ENCODE measurements around the gene KRCC1.

DNA sequence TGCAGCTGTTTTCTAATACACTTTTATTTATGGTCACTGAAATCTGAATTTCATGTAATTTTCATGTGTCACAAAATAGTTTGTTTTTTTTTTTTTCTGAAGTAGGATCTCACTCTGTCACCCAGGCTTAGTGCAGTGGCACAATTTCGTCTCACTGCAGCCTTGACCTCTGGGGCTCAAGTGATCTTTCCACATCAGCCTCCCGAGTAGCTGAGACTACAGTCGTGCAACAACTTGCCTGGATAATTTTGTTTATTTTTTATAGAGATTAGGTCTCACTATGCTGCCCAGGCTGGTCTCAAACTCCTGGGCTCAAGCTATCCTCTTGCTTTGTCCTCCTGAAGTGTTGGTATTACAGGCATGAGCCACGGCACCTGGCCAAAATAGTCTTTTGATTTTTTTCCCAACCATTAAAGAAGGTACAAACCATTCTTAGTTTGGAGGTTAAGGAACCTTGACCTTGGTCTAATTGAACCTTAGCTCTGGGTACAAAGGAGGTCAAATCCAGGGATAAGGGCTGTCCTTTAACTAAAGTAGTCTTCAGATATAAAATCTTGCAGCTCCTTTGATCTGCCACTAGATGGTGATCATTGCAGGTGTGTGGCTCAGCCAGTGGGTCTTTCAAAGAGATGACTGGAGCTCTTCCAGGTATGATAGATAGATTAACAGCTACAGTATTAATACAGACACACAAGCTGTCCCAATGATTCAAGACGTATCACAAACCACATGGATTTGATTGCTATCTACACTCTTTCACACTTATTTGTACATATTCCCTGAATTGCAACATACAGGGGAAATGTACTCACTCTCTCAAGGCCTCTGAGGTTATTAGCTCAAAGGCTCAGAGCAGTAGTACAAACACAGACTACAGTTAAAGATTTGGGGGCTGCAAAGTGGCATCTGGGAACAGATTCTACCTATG is 4.7 kb upstream of the KRCC1 start:
- TF ChIP-seq, protein P1, sequence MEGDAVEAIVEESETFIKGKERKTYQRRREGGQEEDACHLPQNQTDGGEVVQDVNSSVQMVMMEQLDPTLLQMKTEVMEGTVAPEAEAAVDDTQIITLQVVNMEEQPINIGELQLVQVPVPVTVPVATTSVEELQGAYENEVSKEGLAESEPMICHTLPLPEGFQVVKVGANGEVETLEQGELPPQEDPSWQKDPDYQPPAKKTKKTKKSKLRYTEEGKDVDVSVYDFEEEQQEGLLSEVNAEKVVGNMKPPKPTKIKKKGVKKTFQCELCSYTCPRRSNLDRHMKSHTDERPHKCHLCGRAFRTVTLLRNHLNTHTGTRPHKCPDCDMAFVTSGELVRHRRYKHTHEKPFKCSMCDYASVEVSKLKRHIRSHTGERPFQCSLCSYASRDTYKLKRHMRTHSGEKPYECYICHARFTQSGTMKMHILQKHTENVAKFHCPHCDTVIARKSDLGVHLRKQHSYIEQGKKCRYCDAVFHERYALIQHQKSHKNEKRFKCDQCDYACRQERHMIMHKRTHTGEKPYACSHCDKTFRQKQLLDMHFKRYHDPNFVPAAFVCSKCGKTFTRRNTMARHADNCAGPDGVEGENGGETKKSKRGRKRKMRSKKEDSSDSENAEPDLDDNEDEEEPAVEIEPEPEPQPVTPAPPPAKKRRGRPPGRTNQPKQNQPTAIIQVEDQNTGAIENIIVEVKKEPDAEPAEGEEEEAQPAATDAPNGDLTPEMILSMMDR (IDR thresholded peaks at IDR 0.05; ENCODE audit: low read depth, low read length, poor library complexity, severe bottlenecking): peak; percentile 78
- TF ChIP-seq EZH2phosphoT487 (IDR thresholded peaks at IDR 0.05; ENCODE audit: borderline replicate concordance, low read length): no peak
